Sigmoid colon (tissue), 7 donors: Measurements from ENCODE around the gene MZT2B. TPM values are rescaled to one million over a fixed set of nuclear protein-coding genes. Genes with fewer than 3 reads are reported as not detected.
"Not testable (repeated sequence)": the region's sequence is repeated elsewhere in the genome, so short reads cannot be mapped to it uniquely, and the experiment has no call there.

Experiments
- DNase-seq: peaks from one replicate; pipeline ENCODE4 v3.0.0-alpha.2; 2019
- H3K27ac ChIP-seq, 4 donors: fragments of 200-600 bp; sonication (generic); one replicate each; pipeline ENCODE4 v1.5.1; 2016 to 2019; ENCODE audit warnings: mild to moderate bottlenecking in 1 of 4
- H3K27me3 ChIP-seq, 3 donors: fragments of 200-600 bp; sonication (generic); one replicate each; pipeline ENCODE4 v1.5.1; 2019; ENCODE audit warnings: mild to moderate bottlenecking in 1 of 3
- H3K36me3 ChIP-seq, 4 donors: fragments of 200-600 bp; sonication (generic); one replicate each; pipeline ENCODE4 v1.5.1; 2016 to 2019
- H3K4me1 ChIP-seq, 4 donors: fragments of 200-600 bp; sonication (generic); one replicate each; pipeline ENCODE4 v1.5.1; 2017 to 2019
- H3K4me3 ChIP-seq, 4 donors: fragments of 200-600 bp; sonication (generic); one replicate each; pipeline ENCODE4 v1.5.1; 2017 to 2019; ENCODE audit warnings: mild to moderate bottlenecking in 2 of 4, moderate library complexity in 1 of 4
- H3K9me3 ChIP-seq, 4 donors: fragments of 200-600 bp in 3 of 4; sonication (generic) in 3 of 4; one replicate each; pipeline versions ENCODE4 v1.5.1 to v1.6.1; 2013 to 2019
- CTCF ChIP-seq, 4 experiments: fragments of 450-650 bp in 3 of 4; fragments of 200-600 bp in 1 of 4; IDR thresholded peaks; one replicate each; pipeline ENCODE4 v1.5.1; 2016 to 2019; ENCODE audit warnings: antibody characterized with exemption in 4 of 4, mild to moderate bottlenecking in 3 of 4, moderate library complexity in 2 of 4
- EP300 ChIP-seq, 4 donors: sonication (generic); formaldehyde crosslinking; IDR thresholded peaks; one replicate each; pipeline ENCODE4 v1.6.1; 2017; ENCODE audit warnings: antibody characterized with exemption in 4 of 4
- POLR2A ChIP-seq, 2 donors: fragments of 450-650 bp; IDR thresholded peaks; one replicate each; pipeline ENCODE4 v1.6.1; 2016; ENCODE audit warnings: antibody characterized with exemption in 2 of 2, mild to moderate bottlenecking in 2 of 2, moderate library complexity in 2 of 2
- POLR2AphosphoS5 ChIP-seq, 4 donors: sonication (generic); formaldehyde crosslinking; IDR thresholded peaks; one replicate each; pipeline ENCODE4 v1.6.1; 2017; ENCODE audit warnings: antibody characterized with exemption in 4 of 4
- WGBS, 2 donors: extraction: QIAGEN DNeasy Blood & Tissue Kit; methylation state at CpG; one replicate each; pipeline ENCODE4 v1.1.7; 2013; 5-methylcytosine and 5-hydroxymethylcytosine counted together
- intact Hi-C: fragments of 100-400 bp; cut with DNase I; formaldehyde crosslinking; loops from one replicate; pipeline ENCODE4 v1.15.1; 2023
- polyA plus RNA-seq, 3 donors: library from polyadenylated mRNA; stranded (reverse); fragments of 200-250 nt; gene quantifications; one replicate each; pipeline ENCODE4 v1.2.3, GENCODE V29; 2013
- total RNA-seq, 4 donors: library from RNA; depleted of rRNA; stranded (reverse); fragments of >200 nt; gene quantifications; one replicate each; pipeline ENCODE4 v1.1.0, GENCODE V29; 2016
- donor health status: healthy with polysubstance abuse.
- donor health status: Bipolar disorder and iron deficiency.
- donor health status: healthy.

MZT2B gene
- total and polyA plus RNA-seq, 7 donors = 97.8 to 259 (median 164) TPM

GRCh38 chr2:130186391-130186790 lies 4.3 kb downstream of the MZT2B start:
- TF ChIP-seq POLR2A (IDR thresholded peaks at IDR 0.05) = no peak
- TF ChIP-seq POLR2AphosphoS5 (IDR thresholded peaks at IDR 0.05) = no peak
- TF ChIP-seq CTCF (IDR thresholded peaks at IDR 0.05) = no peak
- no peak for TF ChIP-seq EP300 (IDR thresholded peaks at IDR 0.05)
- intact Hi-C loops = loop anchor here (10.0 kb wide), 1 partner anchor 1298 kb away; no protein-coding TSS in a partner anchor
- no peak overlapping the region for H3K27ac ChIP-seq
- no peaks in the 10 kb centered on the region for H3K27me3 ChIP-seq
- H3K36me3 ChIP-seq = peaks cover 0 to 6% (median 0%) of the 10 kb centered on the region in 4 donors
- H3K4me1 ChIP-seq = peaks cover 0 to 13% (median 11%) of the 10 kb centered on the region in 4 donors
- WGBS, 2 donors = 90 to 91% methylated on average over 5 of the region's 5 CpGs
- DNase-seq = no peak
- H3K9me3 ChIP-seq = no peaks in the 10 kb centered on the region
- H3K4me3 ChIP-seq = no peak overlapping the region

- intact Hi-C loops = loop anchor here (10.0 kb wide), 1 partner anchor 1298 kb away; no protein-coding TSS in a partner anchor
- WGBS, 2 donors = 80 to 85% methylated on average over 8 of the region's 8 CpGs
Measured at GRCh38 chr2:130187268-130187667, 5.2 kb downstream of the MZT2B start.

GRCh38 chr2:130187859-130188792 lies 6.1 kb downstream of the MZT2B start:
- DNase-seq, H3K4me3 ChIP-seq, H3K36me3 ChIP-seq, H3K27me3 ChIP-seq, H3K9me3 ChIP-seq, H3K4me1 ChIP-seq, H3K27ac ChIP-seq: not testable (repeated sequence)
- intact Hi-C loops = loop anchor here (10.0 kb wide), 1 partner anchor 1297 kb away; no protein-coding TSS in a partner anchor
- WGBS, 2 donors = 94% methylated on average over 17 of the region's 17 CpGs

More at GRCh38 chr2:130187268-130187667, 5.2 kb downstream of the MZT2B start:
- no peak for DNase-seq
- Histone ChIP-seq H3K36me3 (peaks cover 0 to 7% (median 0%) of the 10 kb centered on the region in 4 donors), H3K4me1 (peaks cover 0 to 13% (median 11%) of the 10 kb centered on the region in 4 donors), H3K27me3 (no peaks in the 10 kb centered on the region), H3K27ac (no peak overlapping the region), H3K4me3 (no peak overlapping the region), H3K9me3 (no peaks in the 10 kb centered on the region)
- TF ChIP-seq POLR2AphosphoS5 (IDR thresholded peaks at IDR 0.05) = no peak
- no peak for TF ChIP-seq CTCF (IDR thresholded peaks at IDR 0.05)
- no peak for TF ChIP-seq EP300 (IDR thresholded peaks at IDR 0.05)
- no peak for TF ChIP-seq POLR2A (IDR thresholded peaks at IDR 0.05)

- H3K36me3 ChIP-seq, H3K4me1 ChIP-seq, H3K27me3 ChIP-seq, H3K9me3 ChIP-seq, DNase-seq, H3K27ac ChIP-seq, H3K4me3 ChIP-seq: not testable (repeated sequence)
- intact Hi-C loops = loop anchor here (10.0 kb wide), 1 partner anchor 1296 kb away; no protein-coding TSS in a partner anchor
- WGBS, 2 donors = 74 to 87% methylated on average over 4 of the region's 4 CpGs
Measured at GRCh38 chr2:130188958-130189357, 6.9 kb downstream of the MZT2B start.

DNA sequence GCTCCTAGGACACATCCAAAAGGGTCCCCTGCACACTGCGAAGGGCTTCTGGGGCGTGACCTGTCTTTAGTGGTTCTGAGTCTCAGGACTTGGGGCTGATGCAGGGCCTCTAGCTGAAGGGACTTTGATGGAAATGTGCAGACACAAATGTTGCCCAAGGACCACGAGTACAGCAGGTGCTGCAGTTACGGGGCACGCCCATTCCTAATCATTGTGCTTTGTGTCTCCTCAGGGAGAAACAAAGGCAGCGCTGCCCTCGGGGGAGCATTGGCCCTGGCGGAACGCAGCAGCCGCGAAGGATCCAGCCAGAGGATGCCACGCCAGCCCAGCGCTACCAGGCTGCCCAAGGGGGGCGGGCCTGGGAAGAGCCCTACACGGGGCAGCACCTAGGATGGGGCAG lies 8.2 kb downstream of the MZT2B start:
- no peaks in the 10 kb centered on the region for H3K9me3 ChIP-seq
- no peak overlapping the region for H3K4me3 ChIP-seq
- no peaks in the 10 kb centered on the region for H3K4me1 ChIP-seq
- H3K36me3 ChIP-seq = peaks cover 0 to 7% (median 0%) of the 10 kb centered on the region in 4 donors
- no peak overlapping the region for H3K27ac ChIP-seq
- WGBS, 2 donors = 81 to 92% methylated on average over 15 of the region's 15 CpGs
- intact Hi-C loops = no loop called here
- no peaks in the 10 kb centered on the region for H3K27me3 ChIP-seq
- no peak for DNase-seq
- TF ChIP-seq POLR2AphosphoS5 (IDR thresholded peaks at IDR 0.05) (no peak), CTCF (IDR thresholded peaks at IDR 0.05) (no peak), POLR2A (IDR thresholded peaks at IDR 0.05) (no peak), EP300 (IDR thresholded peaks at IDR 0.05) (no peak)

DNA sequence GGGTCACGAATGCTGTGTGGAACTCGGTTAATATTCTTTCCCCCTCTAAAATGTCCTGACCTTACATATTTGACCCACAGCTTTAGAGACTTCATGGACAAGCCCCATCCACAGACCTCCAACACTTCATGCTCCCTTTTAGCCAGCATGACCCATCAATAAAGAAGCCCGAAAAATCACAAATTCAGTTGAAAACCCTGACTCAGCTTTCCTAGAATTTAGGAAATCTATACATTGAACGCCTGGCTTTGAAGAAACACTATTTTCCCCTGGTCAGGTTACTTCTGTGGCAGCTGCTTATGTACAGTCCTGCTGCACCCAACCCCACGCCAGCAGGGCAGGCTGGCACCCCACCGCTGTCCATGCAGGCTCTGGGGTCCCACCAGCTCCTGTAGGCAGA lies 9.3 kb downstream of the MZT2B start:
- H3K9me3 ChIP-seq, H3K36me3 ChIP-seq, DNase-seq, H3K27ac ChIP-seq, H3K4me3 ChIP-seq, H3K27me3 ChIP-seq, intact Hi-C loops, H3K4me1 ChIP-seq: not testable (repeated sequence)
- WGBS, 2 donors = 95 to 96% methylated on average over 6 of the region's 6 CpGs

GRCh38 chr2:130192451-130192850 lies 10.4 kb downstream of the MZT2B start:
- DNase-seq, H3K4me3 ChIP-seq, H3K27ac ChIP-seq, H3K27me3 ChIP-seq, intact Hi-C loops, H3K36me3 ChIP-seq, H3K4me1 ChIP-seq, H3K9me3 ChIP-seq: not testable (repeated sequence)
- WGBS, 2 donors = 77 to 89% methylated on average over 3 of the region's 3 CpGs

DNA sequence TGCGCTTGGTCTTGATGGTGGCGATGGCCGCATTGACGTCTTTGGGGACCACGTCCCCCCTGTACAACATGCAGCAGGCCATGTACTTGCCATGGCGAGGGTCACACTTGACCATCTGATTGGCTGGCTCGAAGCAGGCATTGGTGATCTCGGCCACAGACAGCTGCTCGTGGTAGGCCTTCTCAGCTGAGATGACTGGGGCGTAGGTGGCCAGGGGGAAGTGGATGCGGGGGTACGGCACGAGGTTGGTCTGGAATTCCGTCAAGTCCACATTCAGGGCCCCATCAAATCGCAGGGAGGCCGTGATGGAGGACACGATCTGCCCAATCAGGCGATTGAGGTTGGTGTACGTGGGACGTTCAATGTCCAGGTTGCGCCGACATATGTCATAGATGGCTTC lies 11.8 kb downstream of the MZT2B start:
- H3K36me3 ChIP-seq, intact Hi-C loops, H3K4me3 ChIP-seq, H3K27me3 ChIP-seq, DNase-seq, H3K4me1 ChIP-seq, H3K27ac ChIP-seq, H3K9me3 ChIP-seq: not testable (repeated sequence)
- WGBS, 2 donors = 89% methylated on average over 22 of the region's 22 CpGs

- DNase-seq, H3K4me1 ChIP-seq, H3K27ac ChIP-seq, H3K4me3 ChIP-seq, H3K9me3 ChIP-seq, intact Hi-C loops, H3K36me3 ChIP-seq, H3K27me3 ChIP-seq: not testable (repeated sequence)
- WGBS, 2 donors = 73 to 75% methylated on average over 9 of the region's 9 CpGs
Measured at GRCh38 chr2:130195089-130195635, 13.1 kb downstream of the MZT2B start.
